Fibroblast of villous mesenchyme (primary cell): ENCODE results near the gene CYP2C18. TPM values are rescaled to one million over a fixed set of nuclear protein-coding genes. Genes with fewer than 3 reads are reported as not detected.
"Not testable (repeated sequence)": the region's sequence is repeated elsewhere in the genome, so short reads cannot be mapped to it uniquely, and the experiment has no call there.

Source experiments
- DNase-seq: peaks from one replicate; pipeline ENCODE4 v3.0.0-alpha.2; 2010; ENCODE audit warnings: low read depth
- H3K4me3 ChIP-seq: 2 replicates; pipeline ENCODE4 v1.5.1; 2011; ENCODE audit warnings: low read depth, mild to moderate bottlenecking, low read length
- CTCF ChIP-seq: IDR thresholded peaks from 2 replicates; pipeline ENCODE4 v1.5.1; 2012; ENCODE audit warnings: low read depth, mild to moderate bottlenecking, low read length; ENCODE audit not compliant: insufficient read depth
- total RNA-seq: library from RNA; depleted of rRNA; stranded (reverse); fragments of >200 nt; gene quantifications from 2 replicates; pipeline ENCODE4 v1.2.3, GENCODE V29; 2012

The CYP2C18 gene
- total RNA-seq, 1 donor: not detected

GRCh38 chr10:94666391-94667102, 17.0 kb upstream of the CYP2C18 start:
- no peak for TF ChIP-seq CTCF
- DNase-seq: no peak
- H3K4me3 ChIP-seq: no peak overlapping the region

GRCh38 chr10:94673614-94674321, 9.8 kb upstream of the CYP2C18 start:
- DNase-seq: no peak
- TF ChIP-seq CTCF: no peak
- no peak overlapping the region for H3K4me3 ChIP-seq

GRCh38 chr10:94676496-94676895, 7.0 kb upstream of the CYP2C18 start:
- no peak for TF ChIP-seq CTCF
- no peak overlapping the region for H3K4me3 ChIP-seq
- DNase-seq: no peak

GRCh38 chr10:94677691-94678090, 5.8 kb upstream of the CYP2C18 start:
- no peak for DNase-seq
- TF ChIP-seq CTCF: no peak

GRCh38 chr10:94678475-94678874, 5.1 kb upstream of the CYP2C18 start:
- DNase-seq: no peak
- TF ChIP-seq CTCF: no peak
- H3K4me3 ChIP-seq: no peak overlapping the region

More at GRCh38 chr10:94677691-94678090, 5.8 kb upstream of the CYP2C18 start:
- no peak overlapping the region for H3K4me3 ChIP-seq

GRCh38 chr10:94680544-94680943, 3.0 kb upstream of the CYP2C18 start:
- no peak overlapping the region for H3K4me3 ChIP-seq
- no peak for TF ChIP-seq CTCF
- no peak for DNase-seq

GRCh38 chr10:94682636-94683035, 893 bp upstream of the CYP2C18 start:
- not testable (repeated sequence) for DNase-seq, H3K4me3 ChIP-seq
